D341Med (cell line): ENCODE data around the gene CDKN1A.

Source experiments
- DNase-seq: peaks from one replicate; pipeline ENCODE4 v3.0.0; 2012; ENCODE audit warnings: low spot score

Gene CDKN1A

DNA sequence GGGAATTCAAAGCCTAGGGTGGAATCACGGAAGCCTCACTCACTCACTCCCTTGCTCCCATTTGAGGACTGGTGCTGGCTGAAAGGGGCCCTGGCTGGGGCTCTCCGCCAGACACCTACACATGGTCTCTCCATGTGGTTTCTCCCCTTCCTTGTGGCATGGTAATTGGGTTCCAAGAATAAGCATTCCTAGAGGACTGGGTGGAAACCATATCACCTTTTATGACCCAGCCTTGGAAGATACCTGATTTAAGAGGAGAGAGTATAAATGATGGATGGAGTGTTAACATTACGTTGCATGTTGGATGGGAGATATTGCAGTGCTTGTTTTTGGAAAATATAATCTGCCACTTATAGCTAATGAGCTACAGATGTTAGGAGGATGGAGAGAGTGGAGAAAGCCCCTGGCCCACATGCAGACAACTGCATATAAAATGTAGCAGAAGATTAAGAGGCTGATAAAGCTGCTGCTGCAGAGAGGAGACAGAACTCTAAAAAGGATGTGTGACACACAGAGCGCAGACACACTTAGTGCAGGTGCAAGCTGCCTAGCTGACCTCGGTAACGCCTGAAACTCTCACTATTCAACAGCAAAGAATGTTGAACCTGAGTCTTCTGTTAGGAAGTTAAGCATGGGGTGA is 23.3 kb upstream of the CDKN1A start:
- no peak for DNase-seq

DNA sequence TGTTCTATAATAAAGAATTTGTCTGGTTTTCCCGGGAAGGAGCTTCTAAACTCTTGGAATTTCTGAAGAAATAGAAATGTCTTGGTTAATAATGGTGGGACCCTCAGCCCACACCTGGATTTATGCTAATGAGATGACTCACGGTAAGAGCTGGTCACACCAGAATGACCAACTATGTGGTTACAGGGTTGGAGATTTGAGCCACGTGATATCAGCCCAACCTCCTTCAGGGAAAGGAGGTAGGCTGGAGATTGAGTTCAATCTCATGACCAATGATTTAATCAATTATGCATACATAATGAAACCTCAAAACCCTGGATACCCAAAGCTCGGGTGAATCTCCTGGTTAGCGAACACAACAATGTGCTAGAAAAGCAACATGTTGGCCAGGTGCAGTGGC is 22.1 kb upstream of the CDKN1A start:
- DNase-seq, result no peak

DNA sequence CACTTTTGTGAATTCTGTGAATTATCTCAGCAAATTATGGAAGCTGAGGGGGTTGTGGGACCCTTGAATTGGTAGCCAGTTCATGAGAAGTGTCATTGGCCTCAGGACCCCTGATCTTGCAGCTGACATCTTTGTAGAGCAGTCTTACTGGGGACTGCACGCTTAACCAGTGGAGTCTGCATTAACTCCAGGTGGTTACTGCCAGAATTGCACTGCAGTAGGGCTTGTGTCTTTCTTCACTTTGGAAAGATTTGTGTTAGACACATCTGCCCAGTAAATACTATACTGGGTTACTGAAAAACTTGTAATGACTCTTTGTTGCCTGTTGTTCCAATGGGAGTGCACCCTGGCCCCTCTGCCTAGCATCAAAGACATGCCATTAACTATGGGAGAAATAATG is 21.2 kb upstream of the CDKN1A start:
- no peak for DNase-seq

DNA sequence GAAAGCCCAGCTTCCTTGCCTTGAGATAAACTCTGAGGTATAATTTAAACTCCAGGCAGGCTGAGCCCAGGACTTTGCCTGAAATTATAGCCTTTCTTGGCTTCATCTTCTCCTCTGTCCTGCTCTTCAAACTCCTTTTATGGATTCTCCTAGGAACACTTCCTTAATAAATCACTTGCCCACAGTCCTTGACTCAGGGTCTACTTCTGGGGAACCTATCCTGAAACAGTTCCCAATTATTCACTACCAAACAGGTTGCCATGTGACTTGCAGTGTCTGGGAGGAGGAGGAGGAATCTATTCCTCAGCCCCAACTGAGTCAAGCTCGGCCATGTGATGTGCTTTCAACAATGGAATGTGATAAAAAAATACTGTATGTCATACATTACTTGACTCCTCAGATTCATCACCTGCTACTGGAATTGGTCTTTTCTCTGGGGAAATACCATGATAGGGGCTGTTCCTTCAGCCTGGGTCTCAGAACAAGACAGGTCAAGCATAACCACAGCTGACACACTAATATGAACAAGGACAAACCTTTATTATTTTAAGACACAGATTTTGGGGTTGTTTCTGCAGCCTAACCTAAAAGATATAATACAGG is 20.5 kb upstream of the CDKN1A start:
- DNase-seq, result no peak

DNA sequence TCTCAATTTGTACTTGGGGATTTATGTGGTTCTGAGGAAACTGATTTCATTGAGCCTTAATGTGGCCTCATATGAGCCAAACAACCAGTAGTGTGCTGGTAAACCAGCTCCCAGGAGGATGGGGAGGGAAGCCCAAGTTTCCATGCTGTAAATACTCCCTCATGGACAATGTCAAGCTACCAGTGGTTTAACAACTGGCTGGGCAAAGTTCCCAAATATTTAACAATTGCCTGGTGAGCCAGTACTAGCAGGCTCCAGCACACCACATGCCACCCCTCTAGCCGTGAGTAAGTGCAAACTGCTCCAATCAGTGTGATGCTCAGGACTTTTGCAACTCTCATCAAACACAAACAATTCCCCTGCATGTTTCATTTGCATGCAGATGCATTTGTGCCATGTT is 19.2 kb upstream of the CDKN1A start:
- DNase-seq, result no peak

DNA sequence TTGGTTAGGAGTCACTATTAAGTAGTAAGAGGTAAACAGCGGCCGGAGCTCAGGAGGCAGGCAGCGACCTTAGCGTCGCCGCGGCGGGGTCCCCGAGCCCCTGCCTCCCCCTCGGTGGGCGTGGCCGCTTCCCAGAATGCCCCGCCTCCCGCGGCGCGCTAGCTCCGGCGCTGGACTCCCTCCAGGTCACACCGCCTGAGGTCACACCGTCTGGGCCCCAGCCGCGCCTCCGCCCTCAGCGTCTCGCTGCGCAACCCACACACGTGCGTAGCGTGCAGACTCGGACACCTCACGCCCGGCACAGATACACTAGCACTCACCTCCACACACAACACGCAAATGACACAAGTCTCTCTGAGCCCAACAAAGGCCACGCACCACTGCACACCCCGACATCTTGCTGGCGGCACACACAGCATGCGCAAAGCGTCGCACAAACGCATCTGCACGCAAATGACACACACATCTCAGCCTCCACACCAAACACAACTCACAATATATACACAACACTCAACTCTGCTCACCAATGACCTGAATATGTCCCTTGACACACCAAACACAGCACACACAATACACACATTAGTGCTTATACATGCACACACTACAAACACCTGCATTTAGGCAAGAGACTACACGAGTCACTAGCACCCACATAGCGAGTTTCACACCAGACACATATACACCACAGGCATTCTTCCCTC is 17.6 kb upstream of the CDKN1A start:
- no peak for DNase-seq

DNA sequence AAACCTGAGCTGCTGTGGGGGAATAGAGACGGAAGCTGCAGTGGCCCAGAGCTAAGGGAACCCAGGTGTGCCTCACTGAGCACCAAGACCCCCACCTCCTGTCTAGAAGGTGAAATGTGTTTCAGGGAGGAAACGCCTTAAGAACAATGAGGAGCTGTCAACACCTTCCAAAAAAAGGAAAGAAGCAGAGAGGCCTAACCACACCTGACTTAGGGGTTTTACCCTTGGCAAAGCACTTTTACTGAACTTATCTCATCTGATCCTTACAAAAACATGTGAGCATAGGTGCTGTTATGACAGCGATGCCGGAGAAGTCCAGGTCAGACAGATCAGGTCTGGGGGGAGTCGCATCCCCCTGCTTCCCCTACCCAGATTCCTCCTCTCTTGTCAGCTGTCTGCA is 16.1 kb upstream of the CDKN1A start:
- no peak for DNase-seq

DNA sequence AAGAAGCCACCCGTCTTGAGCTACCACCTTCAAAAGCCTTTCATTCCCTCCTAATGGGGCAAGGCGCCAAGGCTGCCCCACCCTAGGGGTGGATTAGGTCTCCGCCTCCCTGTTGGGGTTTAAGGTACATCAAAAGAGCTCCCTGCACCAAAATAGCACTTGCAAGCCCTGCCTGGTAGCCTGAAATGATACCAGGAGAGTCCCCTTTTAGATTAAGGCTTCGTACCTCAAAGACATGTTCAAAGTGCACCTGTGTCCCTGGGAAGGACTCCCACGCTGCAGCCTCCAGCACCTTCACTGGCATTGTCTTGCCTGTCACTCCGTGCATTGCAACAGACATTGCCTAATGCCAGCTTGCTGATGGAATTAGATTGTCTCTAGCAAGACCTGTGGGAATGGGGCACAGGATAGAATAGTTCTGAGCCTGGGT is 15.7 kb upstream of the CDKN1A start:
- DNase-seq, result no peak

DNA sequence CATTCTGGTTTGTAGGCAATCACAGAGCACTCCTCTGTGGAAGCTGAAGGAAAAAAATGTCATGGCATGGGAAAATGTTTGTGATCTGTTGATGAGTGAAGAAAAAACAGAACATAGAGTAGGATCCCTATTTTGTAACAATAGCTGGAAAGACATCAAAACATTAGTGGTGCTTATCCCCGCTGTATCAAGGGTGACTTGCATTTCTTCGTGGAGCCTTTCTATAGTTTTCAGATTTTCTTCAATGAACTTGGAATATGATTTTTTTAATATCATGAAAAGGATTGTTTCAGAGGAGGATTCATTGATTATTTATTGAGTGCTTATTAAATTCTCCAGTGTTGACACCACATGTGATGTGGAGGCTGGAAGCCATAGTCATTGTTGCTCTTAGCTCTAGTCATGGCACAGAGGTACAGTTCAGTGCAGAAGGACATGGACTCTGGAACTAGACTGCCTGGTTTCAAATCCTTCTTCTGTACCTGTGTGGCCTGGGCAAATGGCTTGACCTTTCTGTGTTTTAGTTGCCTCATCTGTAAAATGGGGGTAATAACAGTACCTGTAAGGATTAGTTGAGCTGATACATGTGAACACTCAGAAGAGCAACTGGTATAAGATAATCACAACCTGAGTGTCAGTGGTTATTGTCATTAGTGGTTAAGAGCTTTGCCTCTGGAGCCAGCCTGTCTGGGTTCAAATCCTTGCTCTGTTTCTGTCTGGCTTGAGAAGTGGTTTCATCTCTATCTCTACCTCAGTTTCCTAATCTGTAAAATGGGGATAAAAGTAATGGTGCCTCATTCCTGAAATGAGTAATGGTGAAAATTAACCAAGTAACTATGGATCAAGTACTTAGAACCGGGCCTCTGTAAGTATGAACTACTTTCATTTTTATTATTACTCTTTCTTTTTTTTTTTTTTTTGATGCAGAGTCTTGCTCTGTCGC is 14.7 kb upstream of the CDKN1A start:
- DNase-seq, result no peak

DNA sequence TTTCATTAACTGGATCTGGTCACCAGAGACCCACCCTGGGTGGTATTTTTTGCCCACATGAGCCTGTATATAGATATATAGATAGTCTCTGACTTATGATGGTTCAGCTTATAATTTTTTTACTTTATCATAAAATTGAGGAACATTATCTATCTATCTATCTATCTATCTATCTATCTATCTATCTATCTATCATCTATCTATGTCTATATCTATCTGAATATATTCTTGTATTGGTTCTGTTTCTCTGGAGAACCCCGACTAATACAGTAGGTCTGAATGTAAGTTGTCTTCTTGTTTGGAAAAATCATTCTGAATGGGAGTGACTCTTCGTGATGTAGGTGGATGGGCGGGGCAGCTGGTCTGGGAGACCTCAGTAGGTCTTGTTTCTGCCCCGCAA is 13.3 kb upstream of the CDKN1A start:
- no peak for DNase-seq

DNA sequence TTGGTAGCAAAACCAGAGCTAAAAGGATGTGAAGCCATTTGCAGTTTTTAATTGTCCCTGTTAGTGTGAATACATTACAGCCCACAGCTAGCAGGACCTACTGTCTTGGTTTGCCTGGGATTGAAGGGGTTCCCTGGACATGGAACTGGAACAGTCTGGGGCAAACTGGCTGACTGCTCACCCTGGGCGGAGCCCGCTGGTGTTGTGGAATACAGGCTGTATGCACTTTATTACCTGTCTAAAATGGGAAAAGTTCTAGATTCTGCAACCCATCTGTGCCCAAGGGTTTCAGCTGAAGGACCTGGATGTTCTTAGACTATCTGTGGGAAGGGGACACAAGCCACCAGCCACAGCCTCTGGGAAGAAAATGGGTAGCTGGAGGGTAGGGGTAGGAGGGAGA is 12.2 kb upstream of the CDKN1A start:
- no peak for DNase-seq

DNA sequence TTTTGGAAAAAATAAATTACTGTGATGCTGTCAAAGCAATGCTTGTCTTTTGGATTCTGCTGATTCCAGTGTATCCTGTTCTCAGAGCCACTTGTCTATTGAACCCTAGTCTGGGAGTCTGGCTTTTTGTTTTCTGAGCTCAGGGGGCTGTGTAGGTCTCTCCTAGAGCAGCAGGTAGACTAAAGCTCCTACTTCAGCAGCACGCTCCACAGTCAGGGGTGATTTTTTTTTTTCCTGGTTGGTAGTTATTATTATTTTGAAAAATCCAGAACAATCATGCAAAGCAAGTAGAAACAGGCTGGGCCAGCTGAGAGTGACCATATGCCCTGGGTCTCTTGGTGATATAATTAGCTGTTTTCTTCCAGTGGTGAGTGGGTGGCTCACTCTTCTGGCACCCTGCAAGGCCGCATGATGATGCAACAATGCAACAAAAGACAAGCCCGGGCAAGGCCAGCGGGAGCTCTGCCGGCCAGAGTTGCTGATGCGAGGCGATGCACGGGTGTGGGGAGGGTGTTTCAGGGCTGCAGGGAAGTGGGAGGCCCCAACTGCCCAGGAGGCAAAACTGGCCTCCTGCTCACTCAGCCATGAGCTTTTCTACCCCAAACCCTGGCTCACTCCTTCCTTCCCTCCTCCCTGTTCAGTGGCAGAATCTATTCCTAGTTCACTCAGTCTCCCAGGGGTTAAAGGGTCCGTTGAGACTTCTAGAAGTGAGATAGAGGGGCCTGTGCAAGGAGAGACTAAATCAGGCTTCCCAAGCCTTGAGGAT is 11.5 kb upstream of the CDKN1A start:
- no peak for DNase-seq

DNA sequence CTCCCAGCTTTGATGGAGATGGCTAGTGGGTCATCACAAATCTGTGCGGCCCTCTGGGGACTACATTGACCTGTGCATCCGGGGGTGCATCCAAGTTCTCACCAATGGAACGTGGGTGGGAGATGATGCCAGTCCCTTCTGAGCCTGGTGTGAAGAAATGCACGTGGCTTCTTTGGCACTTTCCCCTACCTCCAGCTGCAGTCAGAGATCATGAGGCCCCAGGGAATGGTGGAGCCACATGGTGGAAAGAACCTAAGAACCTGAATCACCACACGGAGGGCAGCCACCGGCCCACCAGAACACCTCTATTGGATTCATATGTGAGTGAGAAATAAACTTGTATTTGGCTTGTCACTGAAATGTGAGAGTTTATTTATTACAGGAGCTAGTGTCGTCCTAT is 9.9 kb upstream of the CDKN1A start:
- DNase-seq, result no peak

DNA sequence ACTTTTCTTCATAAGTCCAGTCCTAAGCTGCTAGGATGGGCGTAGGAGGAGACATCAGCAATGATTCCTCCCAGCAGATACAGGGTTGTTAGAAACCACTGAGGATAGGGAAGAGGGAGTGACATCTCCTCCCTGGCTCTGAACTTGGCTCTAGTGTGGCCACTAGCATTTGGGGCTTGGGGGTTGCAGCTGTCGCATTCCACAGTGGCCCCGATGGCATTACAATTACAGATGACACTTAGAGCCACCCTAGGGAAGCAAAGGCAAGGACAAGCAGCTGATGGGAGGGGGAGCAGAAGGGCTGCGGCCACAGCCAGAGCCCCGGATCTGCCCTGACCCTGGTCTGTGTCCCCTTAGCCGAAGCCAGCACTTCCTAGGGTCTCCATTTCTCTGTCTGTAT is 9.5 kb upstream of the CDKN1A start:
- DNase-seq, result no peak

DNA sequence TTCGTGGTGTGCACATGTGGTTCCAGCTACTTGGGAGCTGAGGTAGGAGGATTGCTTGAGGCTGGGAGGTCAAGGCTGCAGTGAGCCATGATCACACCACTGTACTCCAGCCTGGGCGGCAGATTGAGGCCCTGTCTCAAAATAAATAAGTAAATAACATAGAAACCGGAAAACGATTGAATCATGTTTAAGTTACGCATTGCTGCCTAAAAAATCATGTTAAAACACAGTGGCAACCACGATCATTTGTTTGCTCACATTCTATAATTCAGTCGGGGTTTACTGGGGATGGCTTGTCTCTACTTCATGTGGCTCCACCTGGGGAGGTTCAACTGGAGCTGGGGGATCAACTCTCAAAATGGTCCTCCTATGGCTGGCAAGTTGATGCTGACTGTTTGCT is 8.2 kb upstream of the CDKN1A start:
- no peak for DNase-seq

DNA sequence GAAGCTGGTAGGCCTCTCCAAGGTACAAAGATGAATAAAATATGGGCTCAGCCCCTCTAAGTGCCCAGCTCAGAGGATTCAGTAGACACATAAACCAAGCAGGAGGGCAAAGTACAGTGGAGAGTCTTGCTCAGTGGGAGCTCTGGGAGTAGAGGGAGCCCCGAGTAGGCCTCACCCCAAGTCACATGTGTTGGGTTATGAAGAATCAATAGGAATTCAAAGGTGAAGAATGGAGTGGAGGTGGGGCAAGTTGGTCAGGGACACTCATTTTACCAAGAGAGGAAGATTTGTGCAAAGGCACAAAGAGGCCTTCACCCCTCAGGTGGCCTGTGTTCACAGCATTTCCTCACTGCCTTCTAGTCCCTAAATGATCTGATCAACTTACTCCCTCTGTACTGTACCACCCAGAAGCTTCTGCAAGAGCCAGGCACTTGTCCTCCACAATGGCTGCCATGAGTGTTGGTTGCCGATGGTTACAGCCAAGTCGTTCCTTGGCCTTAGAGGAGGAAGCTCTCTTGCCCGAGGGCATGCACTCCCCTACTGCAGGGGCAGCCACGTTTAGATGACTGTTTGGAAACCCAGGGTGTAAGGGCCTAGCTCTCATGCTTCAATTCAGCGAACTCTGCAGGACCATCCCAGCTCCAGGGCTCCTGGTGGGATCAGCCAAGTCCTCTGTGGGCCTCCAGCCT is 6.7 kb upstream of the CDKN1A start:
- no peak for DNase-seq

DNA sequence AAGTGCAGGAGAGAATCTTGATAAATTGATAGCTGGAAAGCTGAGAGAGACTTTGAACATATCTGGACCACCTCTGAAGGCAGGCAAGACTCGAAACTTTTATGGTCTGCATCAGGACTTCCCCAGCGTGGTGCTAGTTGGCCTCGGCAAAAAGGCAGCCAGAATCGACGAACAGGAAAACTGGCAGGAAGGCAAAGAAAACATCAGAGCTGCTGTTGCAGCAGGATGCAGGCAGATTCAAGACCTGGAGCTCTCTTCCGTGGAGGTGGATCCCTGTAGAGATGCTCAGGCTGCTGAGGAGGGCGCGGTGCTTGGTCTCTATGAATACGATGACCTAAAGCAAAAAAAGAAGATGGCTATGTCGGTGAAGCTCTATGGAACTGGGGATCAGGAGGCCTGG is 4.6 kb upstream of the CDKN1A start:
- no peak for DNase-seq

DNA sequence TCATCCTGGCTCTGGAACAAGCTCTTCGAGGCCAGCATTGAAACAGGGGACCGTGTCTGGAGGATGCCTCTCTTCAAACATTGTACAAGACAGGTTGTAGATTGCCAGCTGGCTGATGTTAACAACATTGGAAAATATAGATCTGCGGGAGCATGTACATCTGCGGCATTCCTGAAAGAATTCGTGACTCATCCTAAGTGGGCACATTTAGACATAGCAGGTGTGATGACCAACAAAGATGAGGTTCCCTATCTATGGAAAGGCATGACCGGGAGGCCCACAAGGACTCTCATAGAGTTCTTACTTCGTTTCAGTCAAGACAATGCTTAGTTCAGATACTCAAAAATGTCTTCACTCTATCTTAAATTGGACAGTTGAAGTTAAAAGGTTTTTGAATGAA is 3.6 kb upstream of the CDKN1A start:
- DNase-seq, result no peak

DNA sequence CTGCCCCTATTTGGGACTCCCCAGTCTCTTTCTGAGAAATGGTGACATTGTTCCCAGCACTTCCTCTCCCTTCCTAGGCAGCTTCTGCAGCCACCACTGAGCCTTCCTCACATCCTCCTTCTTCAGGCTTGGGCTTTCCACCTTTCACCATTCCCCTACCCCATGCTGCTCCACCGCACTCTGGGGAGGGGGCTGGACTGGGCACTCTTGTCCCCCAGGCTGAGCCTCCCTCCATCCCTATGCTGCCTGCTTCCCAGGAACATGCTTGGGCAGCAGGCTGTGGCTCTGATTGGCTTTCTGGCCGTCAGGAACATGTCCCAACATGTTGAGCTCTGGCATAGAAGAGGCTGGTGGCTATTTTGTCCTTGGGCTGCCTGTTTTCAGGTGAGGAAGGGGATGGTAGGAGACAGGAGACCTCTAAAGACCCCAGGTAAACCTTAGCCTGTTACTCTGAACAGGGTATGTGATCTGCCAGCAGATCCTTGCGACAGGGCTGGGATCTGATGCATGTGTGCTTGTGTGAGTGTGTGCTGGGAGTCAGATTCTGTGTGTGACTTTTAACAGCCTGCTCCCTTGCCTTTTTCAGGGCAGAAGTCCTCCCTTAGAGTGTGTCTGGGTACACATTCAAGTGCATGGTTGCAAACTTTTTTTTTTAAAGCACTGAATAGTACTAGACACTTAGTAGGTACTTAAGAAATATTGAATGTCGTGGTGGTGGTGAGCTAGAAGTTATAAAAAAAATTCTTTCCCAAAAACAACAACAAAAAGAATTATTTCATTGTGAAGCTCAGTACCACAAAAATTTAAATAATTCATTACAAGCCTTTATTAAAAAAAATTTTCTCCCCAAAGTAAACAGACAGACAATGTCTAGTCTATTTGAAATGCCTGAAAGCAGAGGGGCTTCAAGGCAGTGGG is 2.1 kb upstream of the CDKN1A start:
- DNase-seq, result no peak

DNA sequence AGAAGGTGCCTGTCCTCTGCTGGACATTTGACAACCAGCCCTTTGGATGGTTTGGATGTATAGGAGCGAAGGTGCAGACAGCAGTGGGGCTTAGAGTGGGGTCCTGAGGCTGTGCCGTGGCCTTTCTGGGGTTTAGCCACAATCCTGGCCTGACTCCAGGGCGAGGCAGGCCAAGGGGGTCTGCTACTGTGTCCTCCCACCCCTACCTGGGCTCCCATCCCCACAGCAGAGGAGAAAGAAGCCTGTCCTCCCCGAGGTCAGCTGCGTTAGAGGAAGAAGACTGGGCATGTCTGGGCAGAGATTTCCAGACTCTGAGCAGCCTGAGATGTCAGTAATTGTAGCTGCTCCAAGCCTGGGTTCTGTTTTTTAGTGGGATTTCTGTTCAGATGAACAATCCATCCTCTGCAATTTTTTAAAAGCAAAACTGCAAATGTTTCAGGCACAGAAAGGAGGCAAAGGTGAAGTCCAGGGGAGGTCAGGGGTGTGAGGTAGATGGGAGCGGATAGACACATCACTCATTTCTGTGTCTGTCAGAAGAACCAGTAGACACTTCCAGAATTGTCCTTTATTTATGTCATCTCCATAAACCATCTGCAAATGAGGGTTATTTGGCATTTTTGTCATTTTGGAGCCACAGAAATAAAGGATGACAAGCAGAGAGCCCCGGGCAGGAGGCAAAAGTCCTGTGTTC is 1.3 kb upstream of the CDKN1A start:
- no peak for DNase-seq
